CD14-positive monocyte (primary cell): ENCODE measurements around the gene OSBPL9. TPM values are rescaled to one million over a fixed set of nuclear protein-coding genes. Genes with fewer than 3 reads are reported as not detected.

Experiments used
- DNase-seq, 3 donors: peaks; one replicate each; pipeline ENCODE4 v3.0.0-alpha.2; 2011 to 2022
- H2AFZ ChIP-seq: 2 replicates; pipeline ENCODE4 v1.6.0; 2012; ENCODE audit warnings: mild to moderate bottlenecking, low read depth, low read length, inconsistent platforms; ENCODE audit not compliant: insufficient read depth, poor library complexity, severe bottlenecking
- H3K27ac ChIP-seq, 2 donors: 1 replicate in 1 of 2; 2 replicates in 1 of 2; pipeline ENCODE4 v1.5.1; 2012 to 2013; ENCODE audit warnings: low read length in 2 of 2, control low read depth in 1 of 2, inconsistent platforms in 1 of 2, low read depth in 1 of 2, mild to moderate bottlenecking in 1 of 2
- H3K27me3 ChIP-seq, 2 donors: one replicate each; pipeline versions ENCODE4 v1.6.0 to v1.6.1; 2011 to 2013; ENCODE audit warnings: low read length in 2 of 2; ENCODE audit not compliant: control insufficient read depth in 2 of 2, insufficient read depth in 2 of 2
- H3K36me3 ChIP-seq, 2 donors: replicated peaks in 1 of 2; 1 replicate in 1 of 2; 2 replicates in 1 of 2; pipeline versions ENCODE4 v1.5.1 to v1.6.1; 2012 to 2013; ENCODE audit warnings: low read length in 2 of 2, control low read depth in 1 of 2, inconsistent platforms in 1 of 2, mild to moderate bottlenecking in 1 of 2; ENCODE audit not compliant: insufficient read depth in 2 of 2, control insufficient read depth in 1 of 2
- H3K4me1 ChIP-seq, 2 donors: 1 replicate in 1 of 2; 2 replicates in 1 of 2; pipeline versions ENCODE4 v1.5.1 to v1.6.1; 2012 to 2013; ENCODE audit warnings: low read length in 2 of 2, control low read depth in 1 of 2, inconsistent platforms in 1 of 2, mild to moderate bottlenecking in 1 of 2, moderate library complexity in 1 of 2; ENCODE audit not compliant: insufficient read depth in 2 of 2, control insufficient read depth in 1 of 2
- H3K4me2 ChIP-seq: replicated peaks from 2 replicates; pipeline ENCODE3; 2012; ENCODE audit warnings: low read length, moderate library complexity, mild to moderate bottlenecking; ENCODE audit not compliant: poor library complexity, severe bottlenecking; ENCODE audit errors: extremely low read depth
- H3K4me3 ChIP-seq, 3 experiments: fragments of 200-600 bp in 1 of 3; sonication (generic) in 1 of 3; replicated peaks in 1 of 3; 1 replicate in 2 of 3; 2 replicates in 1 of 3; pipeline ENCODE4 v1.5.1; 2011 to 2013; ENCODE audit warnings: low read length in 3 of 3, mild to moderate bottlenecking in 3 of 3, control low read depth in 2 of 3, low read depth in 2 of 3, inconsistent platforms in 1 of 3, moderate library complexity in 1 of 3
- H3K79me2 ChIP-seq: 2 replicates; pipeline ENCODE4 v1.6.0; 2012; ENCODE audit warnings: mild to moderate bottlenecking, control low read depth, inconsistent platforms, low read length, moderate library complexity; ENCODE audit not compliant: insufficient read depth
- H3K9ac ChIP-seq: 2 replicates; pipeline ENCODE4 v1.6.0; 2017; ENCODE audit warnings: low read length, mild to moderate bottlenecking; ENCODE audit not compliant: insufficient read depth, poor library complexity, severe bottlenecking
- H3K9me3 ChIP-seq, 2 donors: replicated peaks in 1 of 2; 1 replicate in 1 of 2; 2 replicates in 1 of 2; pipeline versions ENCODE4 v1.5.1 to v1.6.1; 2012 to 2013; ENCODE audit warnings: low read length in 2 of 2, control low read depth in 1 of 2; ENCODE audit not compliant: control insufficient read depth in 1 of 2, insufficient read depth in 1 of 2
- H4K20me1 ChIP-seq: 2 replicates; pipeline ENCODE4 v1.6.0; 2012; ENCODE audit warnings: mild to moderate bottlenecking, low read length, control low read depth, moderate library complexity; ENCODE audit not compliant: insufficient read depth
- H3K27ac Mint-ChIP-seq, 7 donors: one replicate each; pipeline ENCODE4 v1.8.0; 2020; ENCODE audit warnings: mild to moderate bottlenecking in 7 of 7, mixed read lengths in 7 of 7, moderate library complexity in 6 of 7, inconsistent platforms in 2 of 7
- H3K27me3 Mint-ChIP-seq, 3 donors: one replicate each; pipeline ENCODE4 v1.8.0; 2021 to 2022; ENCODE audit warnings: low read depth in 3 of 3, mild to moderate bottlenecking in 3 of 3, mixed read lengths in 3 of 3, moderate library complexity in 3 of 3, inconsistent platforms in 1 of 3
- H3K36me3 Mint-ChIP-seq, 2 donors: one replicate each; pipeline ENCODE4 v1.8.0; 2020; ENCODE audit warnings: mixed read lengths in 2 of 2, inconsistent platforms in 1 of 2, mild to moderate bottlenecking in 1 of 2
- H3K4me1 Mint-ChIP-seq: one replicate; pipeline ENCODE4 v1.8.0; 2020; ENCODE audit warnings: mild to moderate bottlenecking, mixed read lengths
- H3K4me3 Mint-ChIP-seq, 2 donors: one replicate each; pipeline ENCODE4 v1.8.0; 2020; ENCODE audit warnings: mild to moderate bottlenecking in 2 of 2, mixed read lengths in 2 of 2, moderate library complexity in 1 of 2
- H3K9me3 Mint-ChIP-seq, 7 donors: one replicate each; pipeline ENCODE4 v1.8.0; 2020 to 2022; ENCODE audit warnings: mixed read lengths in 7 of 7, mild to moderate bottlenecking in 6 of 7, moderate library complexity in 6 of 7, inconsistent platforms in 2 of 7
- WGBS: methylation state at CpG from one replicate; pipeline ENCODE4 v1.1.5; 2013; ENCODE audit warnings: missing lambda C conversion rate; ENCODE audit not compliant: insufficient coverage; 5-methylcytosine and 5-hydroxymethylcytosine counted together
- intact Hi-C, 2 donors: fragments of 100-400 bp; cut with micrococcal nuclease; formaldehyde crosslinking; loops; one replicate each; pipeline versions ENCODE4 v1.15.0 to v1.15.1; 2023
- polyA plus RNA-seq, 3 donors: library from polyadenylated mRNA; depleted of rRNA in 1 of 3; unstranded in 2 of 3; stranded (reverse) in 1 of 3; fragments of 300-500 nt in 2 of 3; fragments of >200 nt in 1 of 3; fragmentation: Illumina TruSeq in 2 of 3; gene quantifications; 1 replicate in 2 of 3; 2 replicates in 1 of 3; pipeline ENCODE4 v1.2.3, GENCODE V29; 2012 to 2021
- TF ChIP-seq, protein P1 (sequence below): fragments of 200-600 bp; IDR thresholded peaks from one replicate; pipeline ENCODE4 v1.8.0; 2022; ENCODE audit warnings: antibody characterized with exemption, mild to moderate bottlenecking

Gene OSBPL9
- polyA plus RNA-seq, 3 donors: 22.2 to 41.4 (median 31.3) TPM

DNA sequence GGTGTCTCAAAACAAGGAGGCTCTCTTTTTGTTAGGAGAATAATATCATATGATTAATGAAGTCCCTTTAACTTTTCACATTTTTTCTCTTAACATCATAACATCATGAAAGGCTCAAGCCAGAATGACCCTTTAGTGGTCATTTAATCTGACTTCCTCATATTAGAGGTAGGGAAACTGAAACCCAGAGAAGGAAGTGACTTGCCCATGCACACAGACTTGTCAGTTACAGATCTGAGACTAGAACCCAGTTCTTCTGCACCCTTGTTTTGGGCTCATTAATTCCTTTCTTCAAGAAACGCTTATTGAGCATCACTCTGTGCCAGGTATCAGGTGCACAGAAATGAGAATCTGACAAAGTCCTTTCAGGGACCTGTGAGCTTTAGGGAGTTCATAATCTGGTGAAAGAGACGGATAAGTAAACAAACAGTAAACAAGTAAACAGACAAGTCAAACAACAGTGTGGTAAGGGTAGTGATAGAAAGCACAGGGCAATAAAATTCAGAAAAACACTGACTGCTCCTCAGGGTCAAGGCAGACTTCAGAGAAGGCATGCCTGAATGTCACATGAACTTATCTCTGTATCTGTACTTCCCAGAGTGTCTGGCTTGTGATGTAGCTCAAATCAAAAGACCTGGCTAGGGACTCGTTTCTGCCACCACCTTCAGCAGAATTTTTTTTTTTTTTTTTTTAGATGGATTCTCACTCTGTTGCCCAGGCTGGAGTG, 38.3 kb upstream of the OSBPL9 start:
- WGBS: no CpG with 5 or more reads among the region's 3 CpGs
- peaks cover 0 to 6% (median 3%) of the 10 kb centered on the region in 7 donors for H3K9me3 Mint-ChIP-seq
- intact Hi-C loops: no loop called here
- H3K27ac Mint-ChIP-seq: peak overlapping the region; percentile 81 to 92 (median 89)
- H3K36me3 ChIP-seq: no peaks in the 10 kb centered on the region
- peaks cover 44% of the 10 kb centered on the region for H3K4me1 Mint-ChIP-seq
- H3K79me2 ChIP-seq: no peaks in the 10 kb centered on the region
- peak overlapping the region in 1 of 3 experiments; percentile 56 for H3K4me3 ChIP-seq
- H3K9me3 ChIP-seq: peaks cover 0 to 2% of the 10 kb centered on the region in 2 donors
- H3K4me3 Mint-ChIP-seq: peak overlapping the region; percentile 16 to 74
- H3K27ac ChIP-seq: peak overlapping the region in 1 of 2 donors; percentile 84
- peaks cover 32 to 41% of the 10 kb centered on the region in 2 donors for H3K4me1 ChIP-seq
- TF ChIP-seq, protein P1, sequence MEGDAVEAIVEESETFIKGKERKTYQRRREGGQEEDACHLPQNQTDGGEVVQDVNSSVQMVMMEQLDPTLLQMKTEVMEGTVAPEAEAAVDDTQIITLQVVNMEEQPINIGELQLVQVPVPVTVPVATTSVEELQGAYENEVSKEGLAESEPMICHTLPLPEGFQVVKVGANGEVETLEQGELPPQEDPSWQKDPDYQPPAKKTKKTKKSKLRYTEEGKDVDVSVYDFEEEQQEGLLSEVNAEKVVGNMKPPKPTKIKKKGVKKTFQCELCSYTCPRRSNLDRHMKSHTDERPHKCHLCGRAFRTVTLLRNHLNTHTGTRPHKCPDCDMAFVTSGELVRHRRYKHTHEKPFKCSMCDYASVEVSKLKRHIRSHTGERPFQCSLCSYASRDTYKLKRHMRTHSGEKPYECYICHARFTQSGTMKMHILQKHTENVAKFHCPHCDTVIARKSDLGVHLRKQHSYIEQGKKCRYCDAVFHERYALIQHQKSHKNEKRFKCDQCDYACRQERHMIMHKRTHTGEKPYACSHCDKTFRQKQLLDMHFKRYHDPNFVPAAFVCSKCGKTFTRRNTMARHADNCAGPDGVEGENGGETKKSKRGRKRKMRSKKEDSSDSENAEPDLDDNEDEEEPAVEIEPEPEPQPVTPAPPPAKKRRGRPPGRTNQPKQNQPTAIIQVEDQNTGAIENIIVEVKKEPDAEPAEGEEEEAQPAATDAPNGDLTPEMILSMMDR: no peak
- H4K20me1 ChIP-seq: no peaks in the 10 kb centered on the region
- no peaks in the 10 kb centered on the region for H3K27me3 ChIP-seq
- peak overlapping the region; percentile 65 for H3K4me2 ChIP-seq
- H3K9ac ChIP-seq: peak overlapping the region; percentile 22
- H3K36me3 Mint-ChIP-seq: peaks cover 2 to 7% of the 10 kb centered on the region in 2 donors
- peak; percentile 51 to 81 (median 74) for DNase-seq
- peak overlapping the region; percentile 37 for H2AFZ ChIP-seq
- H3K27me3 Mint-ChIP-seq: peaks cover 0 to 1% (median 0%) of the 10 kb centered on the region in 3 donors

GRCh38 chr1:51581238-51581637, 35.7 kb upstream of the OSBPL9 start:
- Mint-ChIP-seq H3K4me3 (no peak overlapping the region), H3K27ac (no peak overlapping the region), H3K36me3 (peaks cover 2 to 4% of the 10 kb centered on the region in 2 donors), H3K27me3 (peaks cover 0 to 1% (median 0%) of the 10 kb centered on the region in 3 donors), H3K9me3 (peaks cover 0 to 6% (median 3%) of the 10 kb centered on the region in 7 donors), H3K4me1 (peaks cover 34% of the 10 kb centered on the region)
- Histone ChIP-seq H3K4me2 (no peak overlapping the region), H3K4me1 (peaks cover 27 to 31% of the 10 kb centered on the region in 2 donors), H3K27ac (no peak overlapping the region), H3K9ac (no peak overlapping the region), H3K4me3 (no peak overlapping the region), H3K27me3 (no peaks in the 10 kb centered on the region), H2AFZ (no peak overlapping the region), H4K20me1 (no peaks in the 10 kb centered on the region), H3K79me2 (no peaks in the 10 kb centered on the region), H3K9me3 (peaks cover 0 to 2% of the 10 kb centered on the region in 2 donors), H3K36me3 (no peaks in the 10 kb centered on the region)
- WGBS: no CpG with 5 or more reads among the region's 3 CpGs
- TF ChIP-seq, protein P1: no peak
- DNase-seq: no peak
- intact Hi-C loops: no loop called here
